Karpas-422 (cell line): ENCODE results near the gene PGC. TPM values are rescaled to one million over a fixed set of nuclear protein-coding genes. Genes with fewer than 3 reads are reported as not detected.

Experiments used
- DNase-seq: peaks from one replicate; pipeline ENCODE4 v3.0.0-alpha.2; 2015
- H2AFZ ChIP-seq: fragments of 200-600 bp; sonication (generic); 2 replicates; pipeline ENCODE4 v1.6.1; 2014; ENCODE audit warnings: antibody characterized with exemption, low read length, mixed read lengths
- H3K27ac ChIP-seq: fragments of 200-600 bp; sonication (generic); 2 replicates; pipeline ENCODE4 v1.5.1; 2014; ENCODE audit warnings: mild to moderate bottlenecking, low read length, moderate library complexity
- H3K27me3 ChIP-seq: fragments of 200-600 bp; sonication (generic); 2 replicates; pipeline ENCODE4 v1.6.1; 2014; ENCODE audit warnings: low read length, mixed read lengths
- H3K36me3 ChIP-seq: fragments of 200-600 bp; sonication (generic); 2 replicates; pipeline ENCODE4 v1.6.1; 2014; ENCODE audit warnings: low read length, mixed read lengths; ENCODE audit not compliant: insufficient read depth
- H3K4me1 ChIP-seq: fragments of 200-600 bp; sonication (generic); 2 replicates; pipeline ENCODE4 v1.6.1; 2014; ENCODE audit warnings: mild to moderate bottlenecking, low read length, mixed read lengths
- H3K4me2 ChIP-seq: fragments of 200-600 bp; sonication (generic); 2 replicates; pipeline ENCODE4 v1.6.1; 2014; ENCODE audit warnings: low read length, low read depth, mild to moderate bottlenecking; ENCODE audit not compliant: poor library complexity, severe bottlenecking
- H3K4me3 ChIP-seq: fragments of 200-600 bp; sonication (generic); 2 replicates; pipeline ENCODE4 v1.5.1; 2014; ENCODE audit warnings: mild to moderate bottlenecking, antibody characterized with exemption, low read length, mixed read lengths
- H3K79me2 ChIP-seq: fragments of 200-600 bp; sonication (generic); 2 replicates; pipeline ENCODE4 v1.6.1; 2014; ENCODE audit warnings: mild to moderate bottlenecking, low read length, mixed read lengths
- H3K9ac ChIP-seq: fragments of 200-600 bp; sonication (generic); 2 replicates; pipeline ENCODE4 v1.6.0; 2014; ENCODE audit warnings: low read length
- H3K9me2 ChIP-seq: fragments of 200-600 bp; sonication (generic), shearing (Covaris generic); replicated peaks from 2 replicates; pipeline ENCODE4 v1.6.0; 2014; ENCODE audit warnings: mild to moderate bottlenecking, low read length, moderate library complexity; ENCODE audit not compliant: insufficient read depth
- H3K9me3 ChIP-seq: fragments of 300-700, 200-600 bp; sonication (generic); 2 replicates; pipeline ENCODE4 v1.6.1; 2014; ENCODE audit warnings: low read length, mixed read lengths
- H4K20me1 ChIP-seq: fragments of 200-600 bp; sonication (generic); 2 replicates; pipeline ENCODE4 v1.6.1; 2014; ENCODE audit warnings: mild to moderate bottlenecking, antibody characterized with exemption, low read length, low read depth; ENCODE audit not compliant: insufficient read depth
- small RNA-seq: library from RNA; depleted of rRNA; stranded (forward); fragments of <200 nt; gene quantifications from one replicate; pipeline ENCODE3, GENCODE V24; 2014
- total RNA-seq: library from RNA; depleted of rRNA; stranded (reverse); fragments of >200 nt; shearing (Covaris generic); gene quantifications from 2 replicates; pipeline ENCODE4 v1.2.3, GENCODE V29; 2014; ENCODE audit warnings: low replicate concordance; rRNA removed

The PGC gene
- total RNA-seq, 1 experiment from 2014 or later = not detected

DNA sequence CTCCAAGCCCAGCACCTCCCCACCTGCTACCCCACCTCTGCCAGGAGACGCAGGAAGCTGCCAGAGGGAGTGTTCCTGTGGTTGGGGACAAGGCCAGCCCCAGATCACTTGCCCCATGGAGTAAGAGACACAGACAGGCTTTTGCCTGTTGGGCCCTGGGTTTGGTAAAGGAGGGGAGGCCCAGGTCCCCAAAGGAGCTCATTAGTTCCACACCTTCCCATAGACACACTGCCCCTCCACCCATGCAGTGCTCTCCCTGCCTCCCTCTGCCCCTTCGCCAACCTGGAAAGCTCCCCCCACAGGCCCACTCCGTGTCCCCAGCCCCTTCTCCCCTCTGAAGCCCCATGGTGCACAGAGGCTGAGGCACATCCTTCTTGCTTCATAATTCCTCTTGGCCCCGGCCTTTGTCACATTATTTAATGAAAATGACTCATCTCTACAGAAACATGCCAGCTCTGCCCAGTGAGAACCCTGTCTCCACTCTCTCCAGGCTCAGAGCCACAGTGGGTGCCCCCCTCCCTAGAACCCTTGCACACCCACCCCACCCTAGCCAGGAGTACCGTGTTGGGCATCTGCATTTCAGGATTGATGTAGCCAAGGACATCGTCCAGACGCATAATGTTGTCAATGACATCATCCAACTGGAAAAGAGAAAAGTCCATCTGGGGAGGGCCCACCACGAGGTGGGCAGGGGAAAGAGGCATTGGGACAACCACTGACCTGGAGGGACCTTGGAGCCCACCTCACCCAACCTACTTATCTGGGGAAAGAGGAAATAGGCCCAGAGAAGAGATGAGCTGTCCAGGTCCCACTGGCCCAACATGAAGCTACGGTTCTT, 57.8 kb downstream of the PGC start:
- no peak overlapping the region for H3K4me3 ChIP-seq
- no peaks in the 10 kb centered on the region for H3K9me3 ChIP-seq
- no peaks in the 10 kb centered on the region for H3K4me1 ChIP-seq
- H3K9ac ChIP-seq = no peak overlapping the region
- H3K27ac ChIP-seq = no peak overlapping the region
- peaks cover 37% of the 10 kb centered on the region; the same call in 1 of the 2 replicates for H4K20me1 ChIP-seq
- no peaks in the 10 kb centered on the region for H3K9me2 ChIP-seq
- peaks cover 4% of the 10 kb centered on the region; the same call in 1 of the 2 replicates for H3K79me2 ChIP-seq
- H3K4me2 ChIP-seq = no peak overlapping the region
- no peaks in the 10 kb centered on the region for H3K27me3 ChIP-seq
- no peak for DNase-seq
- peaks cover 33% of the 10 kb centered on the region; the same call in 1 of the 2 replicates for H3K36me3 ChIP-seq
- H2AFZ ChIP-seq = no peak overlapping the region

DNA sequence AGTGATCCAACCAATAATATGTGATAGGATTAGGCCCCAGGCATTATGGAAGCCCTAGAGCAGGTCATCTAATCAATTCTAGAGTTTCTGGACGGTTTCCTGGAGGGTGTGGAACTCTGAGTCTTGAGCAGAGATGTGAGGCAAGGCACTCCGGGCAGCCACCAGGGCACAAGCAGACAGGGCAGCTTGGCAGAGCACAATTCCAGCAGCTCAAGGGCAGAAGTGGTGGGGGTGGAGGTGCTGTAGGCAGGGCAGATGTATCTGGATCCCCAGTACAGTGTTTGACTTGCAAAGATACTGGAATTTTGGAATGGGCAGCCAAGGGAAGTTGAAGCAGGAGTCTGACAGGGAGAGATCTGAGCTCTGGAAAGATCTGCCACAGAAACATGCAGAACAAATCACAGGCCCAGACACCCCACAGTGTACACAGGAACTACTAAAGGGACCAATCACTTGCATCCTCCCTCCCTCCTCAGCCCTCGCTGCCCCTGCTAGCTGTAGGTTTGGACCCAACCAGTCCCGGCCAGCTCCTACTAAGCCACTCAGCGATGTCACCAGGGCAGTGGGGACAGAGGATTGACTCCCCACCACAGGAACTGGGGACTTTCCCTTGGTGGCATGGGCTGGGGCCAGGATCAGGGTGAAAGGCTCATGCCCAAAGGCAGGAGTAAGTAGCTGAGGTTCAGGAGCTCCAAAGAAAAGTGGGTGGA, 58.8 kb downstream of the PGC start:
- no peaks in the 10 kb centered on the region for H3K27me3 ChIP-seq
- DNase-seq = no peak
- peaks cover 34% of the 10 kb centered on the region; the same call in 1 of the 2 replicates for H4K20me1 ChIP-seq
- peaks cover 1% of the 10 kb centered on the region; the same call in 1 of the 2 replicates for H3K79me2 ChIP-seq
- H3K9me2 ChIP-seq = no peaks in the 10 kb centered on the region
- H3K27ac ChIP-seq = no peak overlapping the region
- no peak overlapping the region for H2AFZ ChIP-seq
- no peak overlapping the region for H3K4me3 ChIP-seq
- H3K9ac ChIP-seq = no peak overlapping the region
- no peak overlapping the region for H3K4me2 ChIP-seq
- no peaks in the 10 kb centered on the region for H3K9me3 ChIP-seq
- H3K4me1 ChIP-seq = no peaks in the 10 kb centered on the region; the same call in 1 of the 2 replicates
- peaks cover 33% of the 10 kb centered on the region; the same call in 1 of the 2 replicates for H3K36me3 ChIP-seq

DNA sequence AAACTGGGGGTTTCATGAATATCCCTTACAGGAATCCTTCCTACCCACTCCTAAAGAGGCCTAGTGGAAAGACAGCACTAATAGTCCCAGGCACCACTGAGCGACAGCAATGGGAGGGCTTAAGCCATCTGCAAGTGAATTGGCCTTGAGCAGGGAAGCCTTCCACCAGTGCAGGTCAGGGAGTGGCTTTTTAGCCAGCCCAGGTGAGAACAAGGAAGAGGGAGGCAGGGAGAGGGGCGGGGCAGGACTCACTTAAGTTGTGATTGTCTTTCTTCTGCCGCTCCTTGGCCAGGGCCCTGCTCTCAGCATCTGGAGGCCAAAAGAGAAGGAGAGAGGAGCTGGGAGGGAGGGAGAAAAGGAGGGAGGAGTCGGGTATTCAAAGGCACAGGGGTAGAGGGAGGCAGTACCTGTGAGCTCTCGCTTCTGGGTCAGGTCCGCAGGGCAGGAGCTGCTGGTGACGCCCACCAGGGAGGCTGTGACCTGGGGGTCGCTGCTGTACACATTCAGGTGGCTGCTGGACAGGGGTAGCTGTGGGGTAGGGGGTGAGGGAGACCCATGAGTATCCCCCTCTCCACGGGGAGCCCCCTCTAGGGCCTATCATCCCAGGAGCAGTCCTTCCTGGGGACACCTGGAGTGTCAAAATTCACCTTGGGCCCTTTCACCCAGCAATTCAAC, 59.6 kb downstream of the PGC start:
- no peak for DNase-seq
- Histone ChIP-seq H3K4me2 (no peak overlapping the region), H3K27me3 (no peaks in the 10 kb centered on the region), H3K4me1 (no peaks in the 10 kb centered on the region; the same call in 1 of the 2 replicates), H3K9me3 (no peaks in the 10 kb centered on the region), H3K27ac (no peak overlapping the region), H4K20me1 (peaks cover 36% of the 10 kb centered on the region; the same call in 1 of the 2 replicates), H3K36me3 (peaks cover 30% of the 10 kb centered on the region; the same call in 1 of the 2 replicates), H3K79me2 (no peaks in the 10 kb centered on the region), H2AFZ (no peak overlapping the region), H3K9me2 (no peaks in the 10 kb centered on the region), H3K9ac (no peak overlapping the region), H3K4me3 (no peak overlapping the region)

Small RNA genes within 50 kb of the gene (small RNA-seq; reads per million reads assigned to genes)
- gene AL365205.2 (not detected), gene AL365205.3 (not detected)

Other genes starting within 250 kb of the PGC start
- gene FOXP4, start 201.0 kb downstream of the PGC start, total RNA-seq = 3.6 and 5.0 TPM in 2 replicates
- not detected in 2 replicates for gene MDFI, start 108.9 kb downstream of the PGC start, total RNA-seq
- gene TFEB, start 11.8 kb downstream of the PGC start, total RNA-seq = 72.3 and 117 TPM in 2 replicates
- 4.8 and 9.5 TPM in 2 replicates for gene FRS3, start 32.5 kb upstream of the PGC start, total RNA-seq
- gene PRICKLE4, start 33.4 kb upstream of the PGC start, total RNA-seq = 0.41 and 2.8 TPM in 2 replicates
- gene TOMM6, start 40.3 kb upstream of the PGC start, total RNA-seq = 119 and 229 TPM in 2 replicates
- gene USP49, start 148.0 kb upstream of the PGC start, total RNA-seq = 6.5 and 10.7 TPM in 2 replicates
- gene MED20, start 173.7 kb upstream of the PGC start, total RNA-seq = 24.1 and 31.5 TPM in 2 replicates
- gene BYSL, start 174.1 kb upstream of the PGC start, total RNA-seq = 17.9 and 32.8 TPM in 2 replicates
- gene CCND3, start 194.4 kb upstream of the PGC start, total RNA-seq = 63.5 and 74.8 TPM in 2 replicates